ENCODE measurements around the gene DENND4A. TPM values are rescaled to one million over a fixed set of nuclear protein-coding genes. Genes with fewer than 3 reads are reported as not detected.
A peak's percentile ranks its signal among the peaks of the same experiment; 100 is the strongest.

Gene DENND4A
- total and polyA plus RNA-seq, 9 donors, result 10.2 to 63.9 (median 50.2) TPM

DNA sequence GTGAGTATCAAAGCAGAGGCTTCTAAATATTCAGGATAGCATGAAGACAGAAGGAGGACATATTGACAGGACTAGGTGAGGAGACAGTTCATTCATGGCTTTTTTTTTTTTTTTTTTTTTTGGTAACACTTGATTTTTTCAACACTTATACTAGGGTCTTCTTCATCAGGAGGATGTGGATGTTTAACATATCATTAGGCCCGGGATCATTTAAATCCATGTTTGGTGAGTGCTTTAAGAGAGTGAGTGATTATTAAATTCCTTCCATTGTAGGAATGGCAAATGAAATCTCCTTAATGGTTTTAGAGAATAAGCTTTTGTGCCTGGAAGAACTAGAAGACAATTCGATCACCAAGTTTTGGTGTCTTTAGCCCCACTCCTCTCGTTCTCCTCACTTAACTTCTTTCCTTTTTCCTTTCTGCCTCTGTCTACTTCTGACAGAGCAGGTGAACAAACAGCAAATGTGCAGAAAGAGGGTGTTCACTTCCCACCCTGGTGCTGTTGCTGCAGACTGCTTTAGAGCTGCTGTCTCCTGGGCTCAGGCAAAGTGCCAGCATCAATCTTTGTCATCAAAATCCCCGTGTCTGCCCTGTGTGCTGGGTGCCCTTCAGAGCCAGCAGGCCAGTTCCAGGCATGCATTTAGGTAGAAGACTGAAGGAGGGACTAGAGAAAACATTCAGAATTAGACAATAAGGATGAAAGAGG lies 41.6 kb upstream of the DENND4A start:
- H3K27ac ChIP-seq, result peak overlapping the region; percentile 37 to 84
- no peak for DNase-seq
- H3K36me3 ChIP-seq, result no peaks in the 10 kb centered on the region
- no peaks in the 10 kb centered on the region for H3K9me3 ChIP-seq
- no peak for TF ChIP-seq POLR2A (IDR thresholded peaks at IDR 0.05)
- no peak for TF ChIP-seq CTCF (IDR thresholded peaks at IDR 0.05)
- TF ChIP-seq EP300 (IDR thresholded peaks at IDR 0.05), result no peak
- no peak overlapping the region for H3K4me3 ChIP-seq
- intact Hi-C loops (cut with DNase I), result loop anchor here in 3 of 4 donors (2.0 to 5.0 kb wide), 3 partner anchors 35 to 459 kb away; partner anchors contain the start of genes DENND4A (in 2 of the 3), DIS3L (in 1 of the 3) and RAB11A (in 1 of the 3)
- H3K4me1 ChIP-seq (ENCODE audit: insufficient read depth), result peaks cover 10% of the 10 kb centered on the region
- no peaks in the 10 kb centered on the region for H3K27me3 ChIP-seq
- 70 to 75% (median 71%) methylated on average over 4 of the region's 4 CpGs for WGBS, 3 donors

GRCh38 chr15:65832549-65833364 lies 40.7 kb upstream of the DENND4A start:
- H3K36me3 ChIP-seq, result no peaks in the 10 kb centered on the region
- intact Hi-C loops (cut with DNase I), result loop anchor here in 3 of 4 donors (2.0 to 5.0 kb wide), 3 partner anchors 36 to 460 kb away; partner anchors contain the start of genes DENND4A (in 2 of the 3), DIS3L (in 1 of the 3) and RAB11A (in 1 of the 3)
- peak; percentile 78 to 93 (median 88) for DNase-seq
- H3K27ac ChIP-seq, result peak overlapping the region; percentile 37 to 84
- H3K9me3 ChIP-seq, result no peaks in the 10 kb centered on the region
- WGBS, 3 donors, result 4 to 6% (median 4%) methylated on average over 8 of the region's 8 CpGs
- H3K4me1 ChIP-seq (ENCODE audit: insufficient read depth), result peaks cover 10% of the 10 kb centered on the region
- TF ChIP-seq CTCF (IDR thresholded peaks at IDR 0.05) (peak in 1 of 3 donors; percentile 26), EP300 (IDR thresholded peaks at IDR 0.05) (no peak), POLR2A (IDR thresholded peaks at IDR 0.05) (no peak)
- peak overlapping the region; percentile 30 for H3K4me3 ChIP-seq
- no peaks in the 10 kb centered on the region for H3K27me3 ChIP-seq

DNA sequence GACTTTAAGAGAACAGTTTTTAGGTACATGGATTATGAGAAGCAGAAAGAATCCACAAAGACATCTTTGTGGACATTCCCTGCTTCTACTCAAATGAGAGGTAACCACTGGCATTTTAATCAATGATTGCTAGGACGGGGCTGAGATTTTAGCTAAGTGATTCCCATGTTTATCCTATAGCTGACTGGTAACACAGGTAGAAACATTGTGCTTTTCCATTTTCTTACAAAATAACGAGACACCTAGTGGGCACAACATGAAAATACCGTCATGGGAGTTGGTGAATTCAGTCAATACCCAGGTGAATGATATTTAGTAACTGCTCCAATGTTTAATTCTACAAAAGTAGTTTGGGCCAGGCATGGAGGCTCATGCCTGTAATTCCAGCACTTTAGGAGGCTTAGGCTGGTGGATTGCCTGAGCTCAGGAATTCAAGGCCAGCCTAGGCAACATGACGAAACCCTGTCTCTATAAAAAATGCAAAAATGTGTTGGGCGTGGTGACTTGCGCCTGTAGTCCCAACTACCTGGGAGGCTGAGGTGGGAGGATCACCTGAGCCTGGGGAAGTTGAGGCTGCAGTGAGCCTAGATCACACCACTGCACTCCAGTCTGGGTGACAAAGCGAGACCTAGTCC lies 37.2 kb upstream of the DENND4A start:
- 58 to 64% (median 59%) methylated on average over 7 of the region's 7 CpGs for WGBS, 3 donors
- Histone ChIP-seq H3K9me3 (no peaks in the 10 kb centered on the region), H3K4me1 (ENCODE audit: insufficient read depth) (peaks cover 6% of the 10 kb centered on the region), H3K4me3 (no peak overlapping the region), H3K27ac (no peak overlapping the region), H3K27me3 (no peaks in the 10 kb centered on the region), H3K36me3 (no peaks in the 10 kb centered on the region)
- TF ChIP-seq CTCF (IDR thresholded peaks at IDR 0.05), result peak in 2 of 3 donors; percentile 15 to 44
- no peak for TF ChIP-seq EP300 (IDR thresholded peaks at IDR 0.05)
- no peak for TF ChIP-seq POLR2A (IDR thresholded peaks at IDR 0.05)
- intact Hi-C loops (cut with DNase I), result no loop called here
- no peak for DNase-seq

- H3K4me3 ChIP-seq, result no peak overlapping the region
- WGBS, 3 donors, result 94 to 100% (median 97%) methylated on average over 2 of the region's 2 CpGs
- DNase-seq, result no peak
- intact Hi-C loops (cut with DNase I), result no loop called here
- no peaks in the 10 kb centered on the region for H3K27me3 ChIP-seq
- peaks cover 2% of the 10 kb centered on the region for H3K4me1 ChIP-seq (ENCODE audit: insufficient read depth)
- TF ChIP-seq CTCF (IDR thresholded peaks at IDR 0.05) (no peak), EP300 (IDR thresholded peaks at IDR 0.05) (no peak), POLR2A (IDR thresholded peaks at IDR 0.05) (no peak)
- H3K9me3 ChIP-seq, result no peaks in the 10 kb centered on the region
- H3K36me3 ChIP-seq, result no peaks in the 10 kb centered on the region
- H3K27ac ChIP-seq, result no peak overlapping the region
These were observed 36.5 kb upstream of the DENND4A start for GRCh38 chr15:65828585-65828984.
